Measurements from ENCODE around the gene PCED1A. TPM values are rescaled to one million over a fixed set of nuclear protein-coding genes. Genes with fewer than 3 reads are reported as not detected.

PCED1A gene
- total and polyA plus RNA-seq, 9 of the 15 experiments (the other 6 are each of a cell fraction or from before 2014, with no cell fraction given) = 1.5 to 11.5 (median 5.9) TPM

DNA sequence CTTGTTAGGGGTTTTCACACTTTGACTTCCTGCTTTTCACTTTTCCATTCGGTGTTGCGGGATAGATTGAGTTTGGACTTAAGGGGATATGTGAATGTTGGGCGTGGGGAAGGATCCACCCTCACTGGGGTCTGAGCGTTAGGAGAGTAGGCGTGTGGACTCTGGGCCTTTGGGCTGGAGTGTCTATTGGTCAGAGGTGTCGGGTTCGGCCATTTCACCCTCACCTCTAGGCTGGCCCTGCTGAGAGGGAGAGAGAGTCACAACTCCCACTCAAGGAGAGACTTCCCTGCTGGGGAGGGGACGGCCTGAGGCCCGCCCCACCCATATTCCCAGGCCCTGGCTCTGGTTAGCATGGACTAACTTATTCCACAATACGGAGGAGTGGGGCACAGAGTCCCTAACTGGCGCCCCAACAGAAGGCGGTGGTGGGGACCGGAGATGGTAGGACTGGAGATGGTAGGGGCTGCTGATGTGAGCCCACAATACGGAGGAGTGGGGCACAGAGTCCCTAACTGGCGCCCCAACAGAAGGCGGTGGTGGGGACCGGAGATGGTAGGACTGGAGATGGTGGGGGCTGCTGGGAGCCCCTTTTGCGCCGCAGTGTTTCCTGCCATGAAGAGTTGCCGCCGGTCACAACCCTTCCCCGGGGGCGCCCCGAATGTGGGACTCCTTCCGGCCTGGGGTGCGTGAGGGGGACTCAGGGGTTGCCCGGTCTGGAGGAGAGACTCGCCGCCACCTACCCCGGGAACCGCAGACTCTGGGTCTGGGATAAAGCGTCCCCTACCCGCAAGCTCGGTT is 31.4 kb upstream of the PCED1A start (continued):
- peak; percentile 49 for TF ChIP-seq RBBP5 (IDR thresholded peaks at IDR 0.05; ENCODE audit: borderline replicate concordance, insufficient read depth, low read length, poor library complexity, severe bottlenecking)
- TF ChIP-seq ZNF175 (CRISPR knock-in tag; IDR thresholded peaks at IDR 0.05; ENCODE audit: low read depth) = 0 out of 2 replicates have a peak, but pooled peaks have one; percentile 34
- TF ChIP-seq, protein P1, sequence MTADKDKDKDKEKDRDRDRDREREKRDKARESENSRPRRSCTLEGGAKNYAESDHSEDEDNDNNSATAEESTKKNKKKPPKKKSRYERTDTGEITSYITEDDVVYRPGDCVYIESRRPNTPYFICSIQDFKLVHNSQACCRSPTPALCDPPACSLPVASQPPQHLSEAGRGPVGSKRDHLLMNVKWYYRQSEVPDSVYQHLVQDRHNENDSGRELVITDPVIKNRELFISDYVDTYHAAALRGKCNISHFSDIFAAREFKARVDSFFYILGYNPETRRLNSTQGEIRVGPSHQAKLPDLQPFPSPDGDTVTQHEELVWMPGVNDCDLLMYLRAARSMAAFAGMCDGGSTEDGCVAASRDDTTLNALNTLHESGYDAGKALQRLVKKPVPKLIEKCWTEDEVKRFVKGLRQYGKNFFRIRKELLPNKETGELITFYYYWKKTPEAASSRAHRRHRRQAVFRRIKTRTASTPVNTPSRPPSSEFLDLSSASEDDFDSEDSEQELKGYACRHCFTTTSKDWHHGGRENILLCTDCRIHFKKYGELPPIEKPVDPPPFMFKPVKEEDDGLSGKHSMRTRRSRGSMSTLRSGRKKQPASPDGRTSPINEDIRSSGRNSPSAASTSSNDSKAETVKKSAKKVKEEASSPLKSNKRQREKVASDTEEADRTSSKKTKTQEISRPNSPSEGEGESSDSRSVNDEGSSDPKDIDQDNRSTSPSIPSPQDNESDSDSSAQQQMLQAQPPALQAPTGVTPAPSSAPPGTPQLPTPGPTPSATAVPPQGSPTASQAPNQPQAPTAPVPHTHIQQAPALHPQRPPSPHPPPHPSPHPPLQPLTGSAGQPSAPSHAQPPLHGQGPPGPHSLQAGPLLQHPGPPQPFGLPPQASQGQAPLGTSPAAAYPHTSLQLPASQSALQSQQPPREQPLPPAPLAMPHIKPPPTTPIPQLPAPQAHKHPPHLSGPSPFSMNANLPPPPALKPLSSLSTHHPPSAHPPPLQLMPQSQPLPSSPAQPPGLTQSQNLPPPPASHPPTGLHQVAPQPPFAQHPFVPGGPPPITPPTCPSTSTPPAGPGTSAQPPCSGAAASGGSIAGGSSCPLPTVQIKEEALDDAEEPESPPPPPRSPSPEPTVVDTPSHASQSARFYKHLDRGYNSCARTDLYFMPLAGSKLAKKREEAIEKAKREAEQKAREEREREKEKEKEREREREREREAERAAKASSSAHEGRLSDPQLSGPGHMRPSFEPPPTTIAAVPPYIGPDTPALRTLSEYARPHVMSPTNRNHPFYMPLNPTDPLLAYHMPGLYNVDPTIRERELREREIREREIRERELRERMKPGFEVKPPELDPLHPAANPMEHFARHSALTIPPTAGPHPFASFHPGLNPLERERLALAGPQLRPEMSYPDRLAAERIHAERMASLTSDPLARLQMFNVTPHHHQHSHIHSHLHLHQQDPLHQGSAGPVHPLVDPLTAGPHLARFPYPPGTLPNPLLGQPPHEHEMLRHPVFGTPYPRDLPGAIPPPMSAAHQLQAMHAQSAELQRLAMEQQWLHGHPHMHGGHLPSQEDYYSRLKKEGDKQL (CRISPR knock-in tag; IDR thresholded peaks at IDR 0.05; ENCODE audit: borderline replicate concordance) = no peak
- no peak for TF ChIP-seq ZNF431 (CRISPR knock-in tag; IDR thresholded peaks at IDR 0.05)
